A172 (cell line): ENCODE results near the gene AMOTL1. TPM values are rescaled to one million over a fixed set of nuclear protein-coding genes. Genes with fewer than 3 reads are reported as not detected.

Experiments
- DNase-seq: peaks from one replicate; pipeline ENCODE4 v3.0.0-alpha.2; 2015; ENCODE audit warnings: low spot score
- total RNA-seq: library from RNA; depleted of rRNA; stranded (reverse); fragments of >200 nt; shearing (Covaris generic); gene quantifications from 2 replicates; pipeline ENCODE4 v1.2.3, GENCODE V29; 2014

Gene AMOTL1
- total RNA-seq, 1 experiment from 2014 or later, result 12.2 TPM

- DNase-seq, result peak; percentile 54
Observed at GRCh38 chr11:94746721-94747120, 21.4 kb upstream of the AMOTL1 start.

- no peak for DNase-seq
Observed at GRCh38 chr11:94747146-94747545, 21.0 kb upstream of the AMOTL1 start.

- no peak for DNase-seq
Observed at GRCh38 chr11:94747601-94748041, 20.5 kb upstream of the AMOTL1 start.

- no peak for DNase-seq
Observed at GRCh38 chr11:94749369-94749768, 18.8 kb upstream of the AMOTL1 start.

GRCh38 chr11:94750319-94751217, 17.6 kb upstream of the AMOTL1 start:
- no peak for DNase-seq

GRCh38 chr11:94751218-94751609, 16.9 kb upstream of the AMOTL1 start:
- no peak for DNase-seq

GRCh38 chr11:94751786-94752185, 16.4 kb upstream of the AMOTL1 start:
- DNase-seq, result no peak

- no peak for DNase-seq
Observed at GRCh38 chr11:94753630-94754029, 14.5 kb upstream of the AMOTL1 start.

- DNase-seq, result no peak
Observed at GRCh38 chr11:94754335-94754734, 13.8 kb upstream of the AMOTL1 start.

GRCh38 chr11:94754819-94755218, 13.3 kb upstream of the AMOTL1 start:
- no peak for DNase-seq

GRCh38 chr11:94755494-94755893, 12.7 kb upstream of the AMOTL1 start:
- no peak for DNase-seq

GRCh38 chr11:94757037-94757735, 11.0 kb upstream of the AMOTL1 start:
- no peak for DNase-seq

- no peak for DNase-seq
Observed at GRCh38 chr11:94758666-94759065, 9.5 kb upstream of the AMOTL1 start.

- no peak for DNase-seq
Observed at GRCh38 chr11:94759522-94759921, 8.6 kb upstream of the AMOTL1 start.

GRCh38 chr11:94760296-94760695, 7.9 kb upstream of the AMOTL1 start:
- no peak for DNase-seq

GRCh38 chr11:94762208-94762607, 5.9 kb upstream of the AMOTL1 start:
- no peak for DNase-seq

GRCh38 chr11:94762995-94763394, 5.2 kb upstream of the AMOTL1 start:
- DNase-seq, result no peak

GRCh38 chr11:94766713-94767206, 1.4 kb upstream of the AMOTL1 start:
- no peak for DNase-seq

GRCh38 chr11:94767291-94767690, 865 bp upstream of the AMOTL1 start:
- no peak for DNase-seq

GRCh38 chr11:94768602-94769541, 716 bp downstream of the AMOTL1 start:
- DNase-seq, result no peak

GRCh38 chr11:94769880-94770279, 1.7 kb downstream of the AMOTL1 start:
- no peak for DNase-seq
